ENCODE results near the gene OBP2B. TPM values are rescaled to one million over a fixed set of nuclear protein-coding genes. Genes with fewer than 3 reads are reported as not detected.
"Not testable (repeated sequence)": the region's sequence is repeated elsewhere in the genome, so short reads cannot be mapped to it uniquely, and the experiment has no call there.

Gene OBP2B
- polyA plus RNA-seq, 2 of the 4 experiments (the other 2 are of a cell fraction) = not detected

- no peak for TF ChIP-seq USF2 (IDR thresholded peaks at IDR 0.05)
These were observed 15.7 kb upstream of the OBP2B start (continued) for GRCh38 chr9:133224762-133225161.

- 0 out of 6 replicates have a peak, but pooled peaks of 1 of the 2 experiments have one; percentile 17 for ATAC-seq
- H3K4me2 ChIP-seq; POLR2A ChIA-PET; H3K4me3 ChIP-seq; H3K9me3 ChIP-seq; H3K27ac ChIP-seq; H3K4me1 ChIP-seq; DNase-seq (ENCODE audit: low read depth in 1 of 2, low spot score in 1 of 2); FAIRE-seq: not testable (repeated sequence)
- CTCF ChIA-PET = interaction anchor here (1.0 to 1.9 kb wide), 4 partner anchors 16 to 37 kb away, joined by 3 to 9 read pairs (median 4); no protein-coding TSS in a partner anchor
- WGBS (ENCODE audit: missing lambda C conversion rate) = 46% methylated on average over 13 of the region's 13 CpGs
These were observed 14.2 kb upstream of the OBP2B start for GRCh38 chr9:133223159-133223756.

- WGBS (ENCODE audit: missing lambda C conversion rate) = 35% methylated on average over 5 of the region's 12 CpGs
These were observed 12.9 kb upstream of the OBP2B start for GRCh38 chr9:133221994-133222393.

GRCh38 chr9:133221177-133221809 lies 12.2 kb upstream of the OBP2B start:
- POLR2A ChIA-PET = no interaction called here
- CTCF ChIA-PET = interaction anchor here (1.5 kb wide), 1 partner anchor 18 kb away, joined by 7 read pairs; no protein-coding TSS in a partner anchor
- Histone ChIP-seq H3K9me3 (no peaks in the 10 kb centered on the region), H3K4me2 (no peak overlapping the region), H3K4me3 (no peak overlapping the region), H3K27ac (no peak overlapping the region), H3K4me1 (no peaks in the 10 kb centered on the region)
- no peak for DNase-seq (ENCODE audit: low read depth in 1 of 2, low spot score in 1 of 2)
- TF ChIP-seq NPAS2 (CRISPR knock-in tag; IDR thresholded peaks at IDR 0.05; ENCODE audit: borderline replicate concordance) (no peak), E2F6 (IDR thresholded peaks at IDR 0.05; ENCODE audit: borderline replicate concordance, low read depth) (no peak), CHD2 (IDR thresholded peaks at IDR 0.05; ENCODE audit: low read length, partially characterized antibody) (no peak), POLR2A (IDR thresholded peaks at IDR 0.05; ENCODE audit: low read length) (no peak), HES2 (IDR thresholded peaks at IDR 0.05) (no peak), BHLHE40 (IDR thresholded peaks at IDR 0.05; ENCODE audit: low read depth, low read length) (no peak), MYC (IDR thresholded peaks at IDR 0.05; ENCODE audit: borderline replicate concordance, low read length) (no peak), EHMT2 (IDR thresholded peaks at IDR 0.05; ENCODE audit: low read depth) (no peak)
- ATAC-seq = no peak
- WGBS (ENCODE audit: missing lambda C conversion rate) = 37% methylated on average over 12 of the region's 12 CpGs
- no peak for FAIRE-seq

More at GRCh38 chr9:133221994-133222393, 12.9 kb upstream of the OBP2B start:
- H3K4me1 ChIP-seq; H3K27ac ChIP-seq; DNase-seq (ENCODE audit: low read depth in 1 of 2, low spot score in 1 of 2); H3K9me3 ChIP-seq; FAIRE-seq; H3K4me3 ChIP-seq; H3K4me2 ChIP-seq; POLR2A ChIA-PET; ATAC-seq: not testable (repeated sequence)
- CTCF ChIA-PET = interaction anchor here (1.5 kb wide), 1 partner anchor 17 kb away, joined by 7 read pairs; no protein-coding TSS in a partner anchor

- FAIRE-seq; H3K4me2 ChIP-seq; DNase-seq (ENCODE audit: low read depth in 1 of 2, low spot score in 1 of 2); H3K4me3 ChIP-seq; POLR2A ChIA-PET; H3K9me3 ChIP-seq; ATAC-seq; H3K27ac ChIP-seq: not testable (repeated sequence)
- 28% methylated on average over 18 of the region's 19 CpGs for WGBS (ENCODE audit: missing lambda C conversion rate)
- H3K4me1 ChIP-seq = peaks cover 12% of the 10 kb centered on the region
- CTCF ChIA-PET = interaction anchor here (1.0 to 2.0 kb wide), 4 partner anchors 16 to 32 kb away, joined by 3 to 8 read pairs (median 6); no protein-coding TSS in a partner anchor
These were observed 9.3 kb upstream of the OBP2B start for GRCh38 chr9:133218049-133218975.

GRCh38 chr9:133217333-133217988 lies 8.4 kb upstream of the OBP2B start:
- H3K4me3 ChIP-seq; H3K4me2 ChIP-seq; DNase-seq (ENCODE audit: low read depth in 1 of 2, low spot score in 1 of 2); POLR2A ChIA-PET; H3K27ac ChIP-seq; FAIRE-seq; ATAC-seq; H3K9me3 ChIP-seq: not testable (repeated sequence)
- CTCF ChIA-PET = interaction anchor here (1.0 to 2.0 kb wide), 2 partner anchors 15 to 22 kb away, joined by 3 to 8 read pairs; no protein-coding TSS in a partner anchor
- H3K4me1 ChIP-seq = peaks cover 12% of the 10 kb centered on the region
- WGBS (ENCODE audit: missing lambda C conversion rate) = 47% methylated on average over 12 of the region's 12 CpGs
